HG02870 (cell line): ENCODE results near the gene DSG4.
"Not testable (repeated sequence)": the region's sequence is repeated elsewhere in the genome, so short reads cannot be mapped to it uniquely, and the experiment has no call there.

Experiments
- ATAC-seq: cut with Tn5 transposase; IDR thresholded peaks from one replicate; pipeline ENCODE4 v1.9.1; 2021; ENCODE audit warnings: mild to moderate bottlenecking, moderate library complexity; ENCODE audit not compliant: unreplicated experiment

Gene DSG4, protein sequence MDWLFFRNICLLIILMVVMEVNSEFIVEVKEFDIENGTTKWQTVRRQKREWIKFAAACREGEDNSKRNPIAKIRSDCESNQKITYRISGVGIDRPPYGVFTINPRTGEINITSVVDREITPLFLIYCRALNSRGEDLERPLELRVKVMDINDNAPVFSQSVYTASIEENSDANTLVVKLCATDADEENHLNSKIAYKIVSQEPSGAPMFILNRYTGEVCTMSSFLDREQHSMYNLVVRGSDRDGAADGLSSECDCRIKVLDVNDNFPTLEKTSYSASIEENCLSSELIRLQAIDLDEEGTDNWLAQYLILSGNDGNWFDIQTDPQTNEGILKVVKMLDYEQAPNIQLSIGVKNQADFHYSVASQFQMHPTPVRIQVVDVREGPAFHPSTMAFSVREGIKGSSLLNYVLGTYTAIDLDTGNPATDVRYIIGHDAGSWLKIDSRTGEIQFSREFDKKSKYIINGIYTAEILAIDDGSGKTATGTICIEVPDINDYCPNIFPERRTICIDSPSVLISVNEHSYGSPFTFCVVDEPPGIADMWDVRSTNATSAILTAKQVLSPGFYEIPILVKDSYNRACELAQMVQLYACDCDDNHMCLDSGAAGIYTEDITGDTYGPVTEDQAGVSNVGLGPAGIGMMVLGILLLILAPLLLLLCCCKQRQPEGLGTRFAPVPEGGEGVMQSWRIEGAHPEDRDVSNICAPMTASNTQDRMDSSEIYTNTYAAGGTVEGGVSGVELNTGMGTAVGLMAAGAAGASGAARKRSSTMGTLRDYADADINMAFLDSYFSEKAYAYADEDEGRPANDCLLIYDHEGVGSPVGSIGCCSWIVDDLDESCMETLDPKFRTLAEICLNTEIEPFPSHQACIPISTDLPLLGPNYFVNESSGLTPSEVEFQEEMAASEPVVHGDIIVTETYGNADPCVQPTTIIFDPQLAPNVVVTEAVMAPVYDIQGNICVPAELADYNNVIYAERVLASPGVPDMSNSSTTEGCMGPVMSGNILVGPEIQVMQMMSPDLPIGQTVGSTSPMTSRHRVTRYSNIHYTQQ

DNA sequence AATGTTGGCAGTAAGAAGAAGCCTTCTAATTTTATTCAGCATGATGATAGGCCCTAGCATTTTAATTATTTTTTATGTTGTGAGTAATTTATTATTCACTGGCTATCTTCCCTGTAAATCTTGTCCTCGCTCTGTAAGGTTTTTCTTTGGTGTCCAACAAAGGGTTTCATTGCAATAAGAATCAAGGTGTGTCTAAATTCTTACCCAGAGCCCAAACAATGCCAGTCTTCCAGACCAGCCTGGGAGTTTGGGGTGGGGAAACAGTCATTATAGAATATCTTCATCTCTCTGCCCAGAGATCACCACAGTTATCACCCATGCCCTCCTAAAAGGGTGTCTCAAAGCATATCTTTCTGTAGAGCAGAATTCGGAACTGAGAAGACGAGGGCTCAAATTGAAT lies at the start of gene DSG4:
Gene DSG4 (plus strand): TSS at position 301 of the 400 bp plus-strand sequence. CDS start 135 bp downstream, outside the sequence.
- ATAC-seq: no peak

DNA sequence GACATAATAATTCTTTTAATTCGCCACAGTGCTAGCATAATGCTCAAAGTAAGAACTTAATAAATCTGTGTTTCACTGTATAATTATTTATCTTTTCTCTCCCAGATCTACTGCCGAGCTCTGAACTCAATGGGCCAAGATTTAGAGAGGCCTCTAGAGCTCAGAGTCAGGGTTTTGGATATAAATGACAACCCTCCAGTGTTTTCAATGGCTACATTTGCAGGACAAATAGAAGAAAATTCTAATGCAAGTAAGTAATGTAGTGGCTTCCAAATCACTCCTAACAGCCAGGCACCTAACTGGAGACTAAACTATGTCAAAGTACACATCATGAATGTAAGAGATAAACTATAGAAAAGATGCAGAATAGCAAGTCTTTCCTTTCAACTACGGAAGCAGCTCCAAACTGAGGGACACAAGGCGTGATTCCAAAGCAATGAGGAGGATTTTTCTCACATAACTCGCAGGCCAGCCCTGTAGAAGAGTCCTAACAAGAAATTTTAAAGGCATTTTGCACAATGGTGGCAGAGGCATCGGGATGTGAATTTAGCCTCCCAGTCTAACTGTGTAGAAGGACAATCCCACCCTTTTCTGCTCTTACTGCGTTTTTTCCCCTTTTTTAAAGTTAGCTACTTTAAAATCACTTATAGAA lies 46.7 kb upstream of the DSG4 start:
- no peak for ATAC-seq

DNA sequence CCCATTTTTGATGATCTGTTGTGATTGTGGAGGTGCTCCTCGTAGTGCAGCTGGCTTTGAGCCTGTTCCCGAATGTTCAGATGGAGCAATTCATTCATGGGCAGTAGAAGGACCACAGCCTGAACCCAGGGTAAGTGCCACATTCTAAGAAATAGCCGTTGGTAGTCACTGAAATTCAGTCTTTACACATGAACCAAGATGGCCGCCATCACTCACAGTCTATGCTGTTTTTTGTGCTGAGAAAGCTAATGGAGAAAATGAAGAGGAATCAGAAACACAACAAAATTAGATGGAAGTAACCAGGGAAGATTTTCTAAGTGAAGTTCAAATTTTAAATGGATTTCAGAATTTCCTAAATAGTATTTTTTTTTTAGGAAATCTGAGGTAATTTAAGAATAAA lies 33.1 kb upstream of the DSG4 start:
- no peak for ATAC-seq

DNA sequence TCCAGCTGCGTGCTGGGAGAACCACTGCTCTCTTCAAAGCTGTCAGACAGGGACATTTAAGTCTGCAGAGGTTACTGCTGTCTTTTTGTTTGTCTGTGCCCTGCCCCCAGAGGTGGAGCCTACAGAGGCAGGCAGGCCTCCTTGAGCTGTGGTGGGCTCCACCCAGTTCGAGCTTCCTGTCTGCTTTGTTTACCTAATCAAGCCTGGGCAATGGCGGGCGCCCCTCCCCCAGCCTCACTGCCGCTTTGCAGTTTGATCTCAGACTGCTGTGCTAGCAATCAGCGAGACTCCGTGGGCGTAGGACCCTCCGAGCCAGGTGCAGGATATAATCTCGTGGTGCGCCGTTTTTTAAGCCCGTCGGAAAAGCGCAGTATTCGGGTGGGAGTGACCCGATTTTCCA lies 23.2 kb upstream of the DSG4 start:
- ATAC-seq: not testable (repeated sequence)

DNA sequence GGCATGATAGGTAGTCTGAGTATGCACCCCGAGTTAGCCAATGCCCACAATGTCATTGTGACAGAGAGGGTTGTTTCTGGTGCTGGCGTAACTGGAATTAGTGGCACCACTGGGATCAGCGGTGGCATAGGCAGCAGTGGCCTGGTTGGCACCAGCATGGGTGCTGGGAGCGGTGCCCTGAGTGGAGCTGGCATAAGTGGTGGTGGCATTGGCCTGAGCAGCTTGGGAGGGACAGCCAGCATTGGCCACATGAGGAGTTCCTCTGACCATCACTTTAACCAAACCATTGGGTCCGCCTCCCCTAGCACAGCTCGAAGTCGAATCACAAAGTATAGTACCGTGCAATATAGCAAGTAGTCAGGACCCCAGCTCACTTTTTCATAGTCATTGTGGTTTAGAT lies 21.6 kb upstream of the DSG4 start:
- no peak for ATAC-seq

DNA sequence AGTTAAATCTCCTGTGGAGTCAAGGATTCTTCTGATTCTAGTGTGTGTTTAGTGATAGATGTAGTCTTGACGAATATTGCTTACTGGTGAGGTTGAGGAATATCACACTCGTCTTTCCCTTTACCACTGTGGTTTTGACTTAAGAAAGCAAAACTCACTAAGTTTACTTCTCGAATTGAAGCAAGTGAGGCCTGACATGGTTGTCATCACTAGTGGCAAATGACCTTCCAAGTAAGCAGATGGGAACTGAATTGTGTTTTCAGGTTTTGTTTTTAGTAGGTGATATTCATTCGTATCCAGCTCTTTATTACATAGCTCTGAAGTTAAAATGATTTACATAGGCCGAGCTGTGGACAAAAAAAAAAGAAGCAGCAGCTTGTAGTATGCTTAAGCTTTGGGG lies 20.6 kb upstream of the DSG4 start:
- no peak for ATAC-seq

DNA sequence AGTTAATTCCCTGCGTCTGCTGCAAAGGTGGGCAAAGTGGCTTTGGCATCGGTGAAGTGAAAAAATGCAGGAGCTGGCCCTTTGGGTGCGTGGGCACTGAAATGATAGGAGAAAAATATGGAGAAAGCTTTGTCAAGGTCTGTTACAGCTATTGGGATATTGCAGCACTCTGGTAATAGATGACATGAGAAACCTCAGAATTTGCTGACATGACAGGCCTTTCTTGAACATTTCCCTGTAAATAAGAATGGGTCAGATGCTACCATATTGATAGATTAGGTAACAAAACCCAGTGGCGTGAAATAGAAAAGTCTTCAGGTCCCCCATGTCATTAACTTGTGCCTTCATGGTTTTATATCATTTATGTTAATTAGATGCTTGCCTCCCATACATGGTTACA lies 12.4 kb upstream of the DSG4 start:
- no peak for ATAC-seq

DNA sequence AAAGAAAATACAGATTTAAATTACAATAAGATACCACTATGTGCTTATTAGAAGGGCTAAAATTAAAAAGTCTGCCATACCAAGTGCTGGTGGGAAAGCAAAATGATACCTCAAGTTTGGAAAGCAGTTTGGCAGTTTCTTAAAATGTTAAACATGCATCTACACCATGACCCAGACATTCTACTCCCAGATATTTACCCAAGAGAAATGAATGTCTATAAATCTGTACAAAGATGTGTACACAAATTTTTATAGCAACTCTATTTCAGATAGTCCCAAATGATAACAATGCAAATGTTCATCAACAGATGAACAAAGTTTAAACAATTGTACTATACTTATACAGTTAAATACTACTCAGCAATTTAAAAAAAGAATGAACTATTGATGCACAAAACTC lies 7.1 kb upstream of the DSG4 start:
- ATAC-seq: no peak

DNA sequence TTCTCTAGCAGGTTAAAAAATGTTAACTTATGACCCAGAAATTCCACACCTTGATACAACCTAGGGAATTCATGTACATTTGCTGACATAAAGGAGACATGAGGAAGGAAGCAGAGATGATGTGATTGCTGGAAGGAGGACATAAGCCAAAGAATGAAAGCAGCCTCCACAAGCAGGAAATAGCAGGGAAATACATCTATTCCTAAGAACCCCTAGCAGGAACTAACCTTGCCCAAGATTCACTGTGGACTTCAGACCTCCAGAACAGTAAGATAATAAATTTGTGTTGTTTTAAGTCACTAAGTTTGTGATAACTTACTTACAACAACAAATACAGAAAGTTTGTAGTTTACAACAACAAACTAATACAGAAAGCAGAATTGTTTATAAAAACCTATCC lies 4.6 kb upstream of the DSG4 start:
- ATAC-seq: no peak

DNA sequence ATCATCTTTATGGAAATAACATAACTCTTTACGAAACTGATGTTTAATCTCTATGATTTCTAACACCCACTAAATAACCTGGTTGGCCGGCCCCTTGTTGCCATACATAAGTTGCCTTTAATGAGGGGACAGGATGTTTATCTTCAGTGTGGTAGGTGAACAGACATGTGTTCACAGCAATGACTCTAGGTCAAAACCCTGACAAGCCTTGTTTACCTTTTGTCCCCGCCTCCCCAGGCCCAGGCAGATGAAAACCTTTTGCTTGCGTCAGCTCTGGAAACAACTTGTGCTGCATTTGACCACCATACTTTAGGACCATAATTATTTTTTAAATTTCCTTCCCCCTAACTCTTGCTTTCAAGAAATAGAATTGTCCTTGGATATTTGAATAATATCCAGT lies 2.9 kb upstream of the DSG4 start:
- ATAC-seq: no peak

DNA sequence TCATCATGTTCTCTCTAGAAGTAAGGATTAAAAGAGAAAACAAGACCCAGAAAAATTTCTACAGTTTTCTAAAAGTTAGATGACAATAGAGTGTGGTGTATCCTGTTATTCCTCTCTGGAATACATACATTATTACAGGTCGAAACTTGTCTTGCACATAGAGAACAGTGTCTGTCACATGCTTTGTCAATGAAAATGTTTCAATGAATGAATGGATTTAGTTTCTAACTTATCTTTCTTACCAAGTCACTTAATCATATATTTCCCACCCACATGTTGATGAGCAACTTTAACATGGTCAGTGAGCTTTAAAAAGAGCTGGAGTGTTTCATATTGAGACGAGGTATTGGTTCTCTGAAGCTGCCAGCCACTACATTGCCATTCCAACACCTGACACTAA lies 4.3 kb downstream of the DSG4 start:
- ATAC-seq: no peak

DNA sequence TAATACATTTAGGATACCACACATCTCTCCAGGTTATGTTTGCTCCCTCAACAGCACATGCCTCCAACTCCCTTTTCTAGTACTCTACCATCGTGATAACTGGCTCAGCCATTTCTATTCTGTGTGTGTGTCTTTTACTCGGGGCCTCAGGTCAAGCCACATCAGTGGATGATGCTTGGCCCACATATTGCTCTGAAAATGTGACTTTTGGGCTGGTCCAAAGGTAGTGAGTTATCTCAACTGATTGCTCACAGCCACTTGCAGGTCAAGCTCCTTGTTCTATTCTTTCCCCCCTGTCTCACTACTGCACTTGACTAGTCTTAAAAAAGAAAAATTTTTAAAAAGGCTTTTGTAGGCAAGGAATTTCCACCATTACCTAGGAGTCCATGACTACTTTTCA lies 5.5 kb downstream of the DSG4 start:
- no peak for ATAC-seq

DNA sequence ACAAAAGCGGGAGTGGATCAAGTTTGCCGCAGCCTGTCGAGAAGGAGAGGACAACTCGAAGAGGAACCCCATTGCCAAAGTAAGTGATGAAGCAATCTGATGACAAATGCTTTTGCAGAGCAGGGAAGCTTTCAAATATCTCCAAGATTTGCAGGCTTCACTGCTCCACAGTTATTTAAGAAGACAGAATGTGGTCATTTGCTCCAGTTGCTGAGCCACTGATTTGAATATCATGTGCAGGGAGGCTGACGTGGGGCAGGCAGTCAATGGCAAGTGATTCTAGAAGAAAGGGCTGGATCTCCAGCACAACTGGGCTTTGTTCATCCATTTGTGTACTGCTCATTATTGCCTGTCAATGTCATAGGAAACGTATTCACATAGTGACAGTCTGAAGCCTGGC lies 10.2 kb downstream of the DSG4 start:
- ATAC-seq: no peak

DNA sequence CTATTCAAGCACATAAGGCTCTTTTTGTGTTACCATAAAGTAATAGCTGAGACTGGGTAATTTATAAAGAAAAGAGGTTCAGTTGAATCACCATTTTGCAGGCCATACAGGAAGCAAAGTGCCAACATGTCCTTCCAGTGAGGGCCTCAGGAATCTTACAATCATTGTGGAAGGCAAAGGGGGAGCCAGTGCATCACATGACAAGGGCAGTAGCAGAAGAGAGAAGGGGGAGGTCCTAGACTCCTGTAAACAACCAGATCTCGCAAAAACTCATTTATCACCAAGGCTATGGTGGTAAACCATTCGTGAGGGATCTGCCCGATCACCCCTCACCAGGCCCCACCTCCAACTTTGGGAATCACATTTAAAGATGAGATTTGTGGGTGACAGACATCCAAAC lies 16.7 kb downstream of the DSG4 start:
- ATAC-seq: no peak

DNA sequence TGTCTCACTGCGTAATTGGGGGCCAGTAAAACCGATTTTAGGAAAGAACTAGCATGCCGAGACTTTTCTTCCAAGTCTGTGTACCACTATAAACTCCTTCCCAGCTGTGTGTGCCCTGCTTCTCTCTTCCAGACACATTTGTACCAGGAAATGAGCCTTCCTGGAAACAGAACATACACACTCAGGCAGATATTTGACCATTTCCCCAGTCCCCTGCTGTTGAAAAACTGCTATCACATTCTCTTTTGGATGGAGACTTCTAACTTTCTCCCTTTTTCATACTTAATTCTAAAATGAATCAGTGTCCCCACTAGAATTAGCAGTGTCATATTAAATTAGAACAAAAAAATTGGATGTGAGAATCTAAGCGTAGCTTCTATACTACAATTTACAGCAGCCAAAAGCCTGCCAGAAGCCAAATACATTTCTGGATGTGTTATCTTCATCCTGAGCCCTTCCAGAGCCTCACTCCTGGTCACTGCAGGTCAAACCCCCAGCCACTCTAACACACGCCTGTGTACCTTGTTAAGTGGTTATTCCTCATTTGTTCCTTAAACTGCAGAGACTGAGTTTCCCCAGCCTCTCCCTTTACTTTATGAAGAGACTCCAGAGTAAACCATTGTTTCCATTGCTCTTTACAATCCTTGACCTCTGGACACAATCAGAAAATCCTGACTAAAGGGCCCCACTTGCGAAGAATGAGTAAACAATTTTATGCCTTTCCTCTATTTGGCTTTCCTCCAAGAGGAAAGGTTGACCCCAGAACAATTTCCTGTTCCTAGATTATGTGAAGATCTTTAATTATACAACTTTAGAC lies 20.4 kb downstream of the DSG4 start:
- ATAC-seq: no peak

DNA sequence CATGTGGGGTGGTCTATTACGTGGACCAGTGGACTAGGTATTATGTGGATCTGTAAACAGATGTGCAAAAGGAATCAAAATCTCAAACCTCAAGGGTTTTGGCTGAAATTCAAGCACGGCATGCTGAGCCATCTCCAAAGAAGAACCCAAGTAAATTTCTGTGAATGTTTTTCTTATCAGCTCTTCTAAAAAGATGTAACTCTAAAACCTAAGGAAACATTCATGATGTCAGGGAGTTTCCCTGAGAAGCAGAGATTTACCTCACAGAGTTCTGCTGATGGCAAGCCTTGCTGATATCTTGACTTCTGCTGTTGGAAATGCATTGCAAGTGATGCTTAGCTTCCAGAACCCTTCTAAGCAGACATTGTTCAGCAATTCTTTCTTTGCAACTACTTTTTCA lies 21.6 kb downstream of the DSG4 start:
- no peak for ATAC-seq

DNA sequence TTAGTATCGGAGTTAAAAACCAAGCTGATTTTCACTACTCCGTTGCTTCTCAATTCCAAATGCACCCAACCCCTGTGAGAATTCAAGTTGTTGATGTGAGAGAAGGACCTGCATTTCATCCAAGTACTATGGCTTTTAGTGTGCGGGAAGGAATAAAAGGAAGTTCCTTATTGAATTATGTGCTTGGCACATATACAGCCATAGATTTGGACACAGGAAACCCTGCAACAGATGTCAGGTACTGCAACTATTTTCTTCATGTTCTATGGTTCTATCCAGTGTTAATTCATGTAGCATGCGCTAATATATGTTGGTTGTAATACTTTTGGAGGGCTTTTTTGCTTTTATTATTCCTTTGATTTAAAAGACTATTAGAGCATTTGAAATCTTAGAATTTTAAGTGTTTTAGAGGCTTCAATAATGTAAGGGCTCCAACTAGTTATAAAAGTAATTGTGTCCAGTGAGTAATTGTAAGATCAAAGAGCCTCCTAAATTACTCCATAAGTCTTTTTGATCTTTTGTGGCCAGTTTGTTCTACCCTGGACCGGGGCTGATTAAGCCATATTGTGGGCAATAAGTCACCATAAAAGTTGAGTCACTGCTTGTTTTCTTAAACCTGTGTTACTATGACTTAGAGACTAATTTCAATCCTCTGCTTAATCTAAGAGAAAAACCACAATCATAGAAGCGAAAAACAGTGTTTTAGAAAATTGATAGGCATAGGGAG lies 22.9 kb downstream of the DSG4 start:
- ATAC-seq: no peak

DNA sequence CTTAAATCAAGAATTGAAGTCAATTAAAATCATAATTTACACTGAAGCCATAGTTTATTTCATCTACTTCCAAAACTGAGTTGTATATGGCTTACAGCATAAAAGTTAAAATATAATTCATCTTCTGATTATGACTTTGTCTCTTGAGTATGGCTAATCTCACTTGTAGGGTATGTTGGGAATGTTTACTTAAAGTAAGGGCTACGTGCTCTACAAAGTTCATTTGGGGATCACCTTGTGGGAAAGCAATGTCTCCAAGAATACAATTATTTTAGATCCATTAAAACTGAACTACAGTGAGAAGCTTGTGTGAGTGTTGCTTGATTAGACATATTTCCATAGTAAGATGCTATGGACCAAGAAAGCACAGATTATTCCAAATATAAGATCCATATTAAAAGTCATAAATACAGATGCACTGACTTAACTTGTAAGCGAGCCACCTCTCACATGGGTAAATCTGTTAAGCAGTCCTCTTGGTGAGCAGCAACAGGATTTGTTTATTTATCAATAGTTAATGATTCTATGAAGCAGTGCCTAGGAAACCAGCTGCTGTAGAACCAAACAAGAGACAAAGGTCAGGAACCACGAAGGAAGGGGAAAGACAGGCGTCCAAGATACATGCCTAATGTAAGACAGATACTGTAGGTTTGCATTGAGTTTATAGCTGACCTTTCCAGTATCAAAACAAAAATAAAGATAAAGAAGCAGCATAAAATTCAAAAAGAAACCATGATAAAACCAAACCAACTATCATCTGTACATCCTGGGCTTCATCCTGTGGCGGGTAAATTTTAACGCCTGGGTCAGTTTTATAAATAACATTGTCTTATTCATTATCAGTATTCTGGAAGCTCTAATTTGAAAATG lies 24.8 kb downstream of the DSG4 start:
- ATAC-seq: no peak

DNA sequence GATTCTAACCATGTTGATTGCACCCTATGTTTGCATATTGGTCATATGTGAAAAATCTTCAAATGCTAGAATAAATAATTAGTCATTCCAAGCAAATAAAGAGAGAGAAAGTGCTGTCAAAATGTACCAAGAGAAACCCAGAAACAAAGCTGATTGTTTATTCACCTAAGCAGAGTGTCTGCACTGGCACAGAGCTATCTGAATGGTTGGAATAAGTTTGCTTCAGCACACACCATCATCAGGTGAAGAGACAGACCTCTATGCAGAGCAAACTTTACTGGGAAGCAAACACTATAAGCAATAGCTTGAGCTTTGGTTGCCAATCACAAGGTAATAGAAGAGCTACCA lies 25.4 kb downstream of the DSG4 start:
- no peak for ATAC-seq
